HUES48 (cell line): Measurements from ENCODE around the gene S1PR2.

Source experiments
- H3K27ac ChIP-seq: one replicate; pipeline ENCODE4 v1.7.0; 2013; ENCODE audit warnings: low read depth, low read length, inconsistent platforms
- H3K27me3 ChIP-seq: 2 replicates; pipeline ENCODE4 v1.6.1; 2013; ENCODE audit warnings: mild to moderate bottlenecking, low read length; ENCODE audit not compliant: control insufficient read depth, insufficient read depth
- H3K36me3 ChIP-seq: 2 replicates; pipeline ENCODE4 v1.6.1; 2013; ENCODE audit warnings: low read length; ENCODE audit not compliant: control insufficient read depth, insufficient read depth
- H3K4me1 ChIP-seq: 2 replicates; pipeline ENCODE4 v1.6.1; 2013; ENCODE audit warnings: mild to moderate bottlenecking, low read length; ENCODE audit not compliant: control insufficient read depth, insufficient read depth
- H3K4me3 ChIP-seq: 2 replicates; pipeline ENCODE4 v1.5.1; 2013; ENCODE audit warnings: mild to moderate bottlenecking, low read depth, low read length
- H3K9ac ChIP-seq: 2 replicates; pipeline ENCODE4 v1.6.1; 2013; ENCODE audit warnings: mild to moderate bottlenecking, low read depth, low read length, moderate library complexity
- H3K9me3 ChIP-seq: 2 replicates; pipeline ENCODE4 v1.6.1; 2013; ENCODE audit warnings: low read length; ENCODE audit not compliant: control insufficient read depth, insufficient read depth

S1PR2 gene

DNA sequence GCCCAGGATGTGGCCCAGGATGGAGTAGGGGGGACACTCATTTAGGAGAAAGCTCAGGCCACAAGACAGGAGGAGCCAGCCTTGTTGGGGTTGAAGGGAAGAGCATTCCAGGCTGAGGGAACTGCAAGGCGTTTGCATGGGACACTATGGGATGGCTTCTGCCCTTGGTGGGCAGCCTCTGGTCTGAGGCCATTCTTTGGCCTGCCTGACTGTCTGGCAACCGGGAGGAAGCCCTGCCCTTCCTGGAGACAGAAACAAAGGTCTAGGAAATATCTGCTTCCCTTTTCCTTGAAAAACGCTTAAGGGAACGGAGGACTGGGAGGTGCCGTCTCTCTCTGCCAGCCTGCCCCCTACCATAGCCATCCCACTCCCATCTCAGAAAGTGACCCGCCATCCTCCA is 36.9 kb upstream of the S1PR2 start:
- H3K4me3 ChIP-seq, result no peak overlapping the region
- H3K9me3 ChIP-seq, result no peaks in the 10 kb centered on the region
- H3K9ac ChIP-seq, result no peak overlapping the region
- no peaks in the 10 kb centered on the region for H3K36me3 ChIP-seq
- H3K27ac ChIP-seq, result no peak overlapping the region
- peaks cover 28% of the 10 kb centered on the region for H3K27me3 ChIP-seq
- H3K4me1 ChIP-seq, result 0 out of 2 replicates have a peak, but pooled peaks cover 5% of the 10 kb centered on the region

GRCh38 chr19:10266706-10267105 is 35.6 kb upstream of the S1PR2 start:
- no peak overlapping the region for H3K27ac ChIP-seq

DNA sequence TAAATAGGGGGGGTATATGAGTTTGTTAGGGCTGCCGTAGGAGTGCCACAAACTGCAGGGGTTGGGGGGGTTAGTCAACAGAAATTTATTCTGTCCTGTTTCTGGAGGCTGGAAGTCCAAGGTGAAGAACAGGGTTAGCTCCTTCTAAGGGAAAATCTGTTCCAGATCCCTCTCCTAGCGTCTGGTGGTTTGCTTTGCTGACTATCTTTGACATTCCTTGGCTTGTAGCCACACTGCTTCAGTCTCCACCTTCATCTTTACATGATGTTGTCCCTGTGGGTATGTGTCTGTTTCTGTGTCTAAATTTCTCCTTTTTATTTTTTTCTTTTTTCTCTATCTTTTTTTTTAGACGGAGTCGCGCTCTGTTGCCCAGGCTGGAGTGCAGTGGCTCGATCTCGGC is 31.6 kb upstream of the S1PR2 start:
- no peaks in the 10 kb centered on the region for H3K27me3 ChIP-seq
- peaks cover 16% of the 10 kb centered on the region for H3K36me3 ChIP-seq

More at GRCh38 chr19:10266706-10267105, 35.6 kb upstream of the S1PR2 start:
- Histone ChIP-seq H3K4me3 (no peak overlapping the region), H3K9me3 (no peaks in the 10 kb centered on the region), H3K27me3 (peaks cover 22% of the 10 kb centered on the region), H3K36me3 (no peaks in the 10 kb centered on the region), H3K9ac (no peak overlapping the region), H3K4me1 (0 out of 2 replicates have a peak, but pooled peaks cover 4% of the 10 kb centered on the region)

DNA sequence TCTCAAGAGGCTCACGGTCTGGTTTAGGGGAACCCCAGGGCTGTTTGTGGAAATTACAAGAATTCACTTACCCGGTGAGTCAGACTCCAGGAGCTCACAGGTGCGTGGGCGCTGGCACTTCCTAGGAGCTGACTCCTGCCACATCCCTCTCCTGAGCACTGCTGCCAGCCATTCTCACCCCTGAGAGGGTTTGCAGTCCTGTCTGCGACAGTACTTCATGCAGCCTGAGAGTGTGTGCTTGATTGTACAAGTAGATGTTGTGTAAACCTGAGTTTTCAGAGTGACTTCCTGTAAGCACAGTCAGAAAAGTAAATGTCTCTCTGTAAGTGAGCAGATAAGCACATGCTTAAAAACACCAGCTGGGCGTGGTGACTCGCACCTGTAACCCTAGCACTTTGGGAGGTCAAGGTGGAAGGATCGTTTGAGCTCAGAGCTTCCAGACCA is 29.0 kb upstream of the S1PR2 start:
- H3K4me1 ChIP-seq, result no peaks in the 10 kb centered on the region
- no peaks in the 10 kb centered on the region for H3K9me3 ChIP-seq
- no peaks in the 10 kb centered on the region for H3K27me3 ChIP-seq
- H3K4me3 ChIP-seq, result no peak overlapping the region
- no peak overlapping the region for H3K27ac ChIP-seq
- H3K36me3 ChIP-seq, result peaks cover 37% of the 10 kb centered on the region
- H3K9ac ChIP-seq, result no peak overlapping the region

More for the DNA sequence above, 31.6 kb upstream of the S1PR2 start:
- Histone ChIP-seq H3K9me3 (no peaks in the 10 kb centered on the region), H3K4me3 (no peak overlapping the region), H3K4me1 (no peaks in the 10 kb centered on the region), H3K27ac (no peak overlapping the region), H3K9ac (no peak overlapping the region)

GRCh38 chr19:10259162-10259905 is 28.2 kb upstream of the S1PR2 start:
- H3K9me3 ChIP-seq, result no peaks in the 10 kb centered on the region
- H3K4me1 ChIP-seq, result no peaks in the 10 kb centered on the region
- no peaks in the 10 kb centered on the region for H3K27me3 ChIP-seq
- peak overlapping the region; percentile 42 for H3K27ac ChIP-seq
- no peak overlapping the region for H3K4me3 ChIP-seq
- peaks cover 46% of the 10 kb centered on the region for H3K36me3 ChIP-seq
- no peak overlapping the region for H3K9ac ChIP-seq

DNA sequence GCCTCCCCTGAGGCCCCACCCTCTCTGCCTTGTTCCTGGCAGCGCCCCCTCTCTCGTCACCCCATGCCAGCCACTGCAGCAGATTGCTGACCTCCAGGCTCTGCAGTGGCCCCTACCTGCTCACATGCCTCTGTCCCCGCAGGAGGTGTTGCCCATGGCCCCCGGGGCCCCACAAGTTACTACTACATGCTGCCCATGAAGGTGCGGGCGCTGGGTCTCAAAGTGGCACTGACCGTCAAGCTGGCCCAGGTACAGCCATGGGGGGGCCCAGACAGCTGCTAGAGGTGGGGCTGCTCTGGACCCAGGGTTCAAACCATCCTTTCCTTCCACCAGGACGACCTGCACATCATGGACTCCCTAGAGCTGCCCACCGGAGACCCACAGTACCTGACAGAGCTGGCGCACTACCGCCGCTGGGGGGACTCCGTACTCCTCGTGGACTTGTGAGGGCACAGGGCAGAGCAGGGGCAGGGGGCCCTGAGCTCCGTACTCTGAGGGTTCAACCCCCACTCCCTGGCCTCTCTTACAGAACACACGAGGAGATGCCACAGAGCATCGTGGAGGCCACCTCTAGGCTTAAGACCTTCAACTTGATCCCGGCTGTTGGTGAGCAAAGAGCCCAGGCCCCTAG is 27.1 kb upstream of the S1PR2 start:
- H3K4me1 ChIP-seq, result no peaks in the 10 kb centered on the region
- H3K4me3 ChIP-seq, result no peak overlapping the region
- H3K27me3 ChIP-seq, result no peaks in the 10 kb centered on the region
- H3K9me3 ChIP-seq, result no peaks in the 10 kb centered on the region
- H3K27ac ChIP-seq, result no peak overlapping the region
- no peak overlapping the region for H3K9ac ChIP-seq
- H3K36me3 ChIP-seq, result peaks cover 51% of the 10 kb centered on the region

- no peak overlapping the region for H3K4me3 ChIP-seq
- H3K4me1 ChIP-seq, result no peaks in the 10 kb centered on the region
- no peak overlapping the region for H3K27ac ChIP-seq
- H3K9me3 ChIP-seq, result no peaks in the 10 kb centered on the region
- no peaks in the 10 kb centered on the region for H3K27me3 ChIP-seq
- peaks cover 51% of the 10 kb centered on the region for H3K36me3 ChIP-seq
- no peak overlapping the region for H3K9ac ChIP-seq
Observed at GRCh38 chr19:10256970-10257615, 26.0 kb upstream of the S1PR2 start.

DNA sequence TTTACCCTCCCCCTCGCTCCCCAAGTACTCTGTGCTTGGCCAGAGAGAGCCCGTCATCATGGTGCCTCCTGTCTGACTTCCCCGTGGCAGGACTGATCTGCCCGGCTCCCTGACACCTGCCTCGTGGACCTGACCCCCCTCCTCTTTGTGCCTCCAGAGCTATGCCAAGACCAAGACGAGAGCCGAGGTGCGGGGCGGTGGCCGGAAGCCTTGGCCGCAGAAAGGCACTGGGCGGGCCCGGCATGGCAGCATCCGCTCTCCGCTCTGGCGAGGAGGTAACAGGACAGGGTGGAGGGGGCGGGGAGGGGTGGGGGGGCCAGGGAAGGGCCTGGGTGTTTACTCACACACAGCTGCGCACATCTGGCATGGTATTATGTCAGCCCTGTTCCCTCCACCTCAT is 25.4 kb upstream of the S1PR2 start:
- H3K4me1 ChIP-seq, result no peaks in the 10 kb centered on the region
- no peak overlapping the region for H3K27ac ChIP-seq
- no peaks in the 10 kb centered on the region for H3K27me3 ChIP-seq
- H3K9ac ChIP-seq, result no peak overlapping the region
- H3K9me3 ChIP-seq, result no peaks in the 10 kb centered on the region
- H3K4me3 ChIP-seq, result no peak overlapping the region
- peaks cover 51% of the 10 kb centered on the region for H3K36me3 ChIP-seq

DNA sequence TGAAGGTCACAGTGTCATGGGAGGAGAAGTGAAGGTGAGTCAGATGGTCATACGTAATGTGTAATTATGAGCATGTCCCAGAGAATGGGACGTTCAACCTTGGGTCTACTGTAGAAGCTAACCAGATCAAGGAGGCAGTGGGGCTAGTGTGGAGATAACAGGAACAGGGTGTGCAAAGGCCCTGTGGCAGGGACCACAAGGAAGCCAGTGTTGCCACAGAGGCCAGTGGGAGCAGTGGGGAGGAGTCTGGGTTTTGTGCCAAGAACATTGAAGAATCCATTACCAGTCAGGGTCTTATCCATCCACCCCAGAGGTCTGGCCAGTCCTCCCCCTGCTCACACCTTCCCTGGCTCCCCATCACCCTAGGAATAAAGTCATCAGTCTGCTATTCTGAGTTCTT is 24.2 kb upstream of the S1PR2 start:
- Histone ChIP-seq H3K9ac (no peak overlapping the region), H3K36me3 (peaks cover 51% of the 10 kb centered on the region), H3K4me3 (no peak overlapping the region), H3K27me3 (no peaks in the 10 kb centered on the region), H3K27ac (no peak overlapping the region), H3K9me3 (no peaks in the 10 kb centered on the region), H3K4me1 (no peaks in the 10 kb centered on the region)

DNA sequence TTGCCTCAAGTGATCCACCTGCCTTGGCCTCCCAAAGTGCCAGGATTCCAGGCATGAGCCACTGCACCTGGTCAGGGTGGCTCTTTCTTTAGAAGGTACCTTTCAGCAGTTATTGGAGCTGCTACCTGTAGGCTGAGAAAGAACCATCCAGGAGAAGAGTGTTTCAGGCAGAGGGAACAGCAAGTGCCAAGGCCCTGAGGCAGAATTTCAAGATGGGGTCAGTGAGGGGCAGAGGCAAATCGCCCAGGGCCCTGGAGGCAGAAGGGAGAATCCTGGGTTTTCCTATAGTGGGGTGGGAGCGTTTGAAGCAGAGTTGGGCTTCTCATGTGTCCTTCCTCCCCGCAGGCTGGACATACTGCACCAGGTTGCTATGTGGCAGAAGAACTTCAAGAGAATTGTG is 23.1 kb upstream of the S1PR2 start:
- H3K36me3 ChIP-seq, result peaks cover 45% of the 10 kb centered on the region
- no peak overlapping the region for H3K27ac ChIP-seq
- H3K9ac ChIP-seq, result no peak overlapping the region
- H3K4me3 ChIP-seq, result no peak overlapping the region
- no peaks in the 10 kb centered on the region for H3K9me3 ChIP-seq
- H3K27me3 ChIP-seq, result no peaks in the 10 kb centered on the region
- H3K4me1 ChIP-seq, result no peaks in the 10 kb centered on the region

GRCh38 chr19:10252707-10253106 is 21.6 kb upstream of the S1PR2 start:
- peaks cover 34% of the 10 kb centered on the region for H3K36me3 ChIP-seq
- H3K9me3 ChIP-seq, result no peaks in the 10 kb centered on the region
- H3K27ac ChIP-seq, result peak overlapping the region; percentile 86
- H3K4me3 ChIP-seq, result peak overlapping the region; percentile 96
- no peaks in the 10 kb centered on the region for H3K4me1 ChIP-seq
- H3K9ac ChIP-seq, result peak overlapping the region; percentile 86
- no peaks in the 10 kb centered on the region for H3K27me3 ChIP-seq
